Stimulated activated CD4-positive, alpha-beta T cell treated with anti-CD3 and anti-CD28 coated beads, Interleukin-15, amount 100 ng/mL, for 1 hour (primary cell): Measurements from ENCODE around the gene TRPV4.
"Not testable (repeated sequence)": the region's sequence is repeated elsewhere in the genome, so short reads cannot be mapped to it uniquely, and the experiment has no call there.

Experiments
- DNase-seq, 2 donors: peaks; one replicate each; pipeline ENCODE4 v3.0.0-alpha.2; 2020; ENCODE audit warnings: low read depth in 1 of 2, low spot score in 1 of 2

Gene TRPV4

GRCh38 chr12:109833307-109834189, at the start of gene TRPV4:
Gene TRPV4 (minus strand): TSS chr12:109833398. CDS start chr12:109814796, 18,602 bp downstream.
- no peak for DNase-seq

GRCh38 chr12:109881752-109882151, 48.6 kb upstream of the TRPV4 start:
- DNase-seq, result no peak

GRCh38 chr12:109880938-109881337, 47.7 kb upstream of the TRPV4 start:
- no peak for DNase-seq

- DNase-seq, result peak; percentile 86 to 88
These were observed 47.1 kb upstream of the TRPV4 start, which contains the start of gene GLTP for GRCh38 chr12:109880043-109880931. Gene GLTP (minus strand): TSS chr12:109880541. CDS start chr12:109880374, 167 bp downstream.

- DNase-seq, result no peak
These were observed 46.3 kb upstream of the TRPV4 start for GRCh38 chr12:109879351-109880042.

DNA sequence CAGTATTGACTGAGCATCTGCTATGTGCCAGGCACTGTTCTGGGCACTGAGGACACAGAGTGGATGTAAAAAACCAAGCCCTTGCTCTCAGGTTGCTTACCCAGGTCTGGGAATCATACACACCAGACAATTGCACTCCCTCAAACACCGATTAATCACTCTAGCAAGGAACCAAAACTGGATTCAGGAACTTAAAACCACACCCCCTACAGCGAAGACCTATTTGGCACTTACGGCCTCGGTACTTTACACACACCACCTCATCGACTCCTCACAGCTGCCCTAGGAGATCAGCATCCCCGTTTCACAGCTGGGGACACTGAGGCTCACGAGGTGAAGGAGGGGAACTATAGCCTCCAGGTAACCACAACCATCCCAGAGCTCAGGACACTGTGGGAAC, 45.6 kb upstream of the TRPV4 start:
- DNase-seq, result no peak

GRCh38 chr12:109878247-109878625, 45.0 kb upstream of the TRPV4 start:
- no peak for DNase-seq

DNA sequence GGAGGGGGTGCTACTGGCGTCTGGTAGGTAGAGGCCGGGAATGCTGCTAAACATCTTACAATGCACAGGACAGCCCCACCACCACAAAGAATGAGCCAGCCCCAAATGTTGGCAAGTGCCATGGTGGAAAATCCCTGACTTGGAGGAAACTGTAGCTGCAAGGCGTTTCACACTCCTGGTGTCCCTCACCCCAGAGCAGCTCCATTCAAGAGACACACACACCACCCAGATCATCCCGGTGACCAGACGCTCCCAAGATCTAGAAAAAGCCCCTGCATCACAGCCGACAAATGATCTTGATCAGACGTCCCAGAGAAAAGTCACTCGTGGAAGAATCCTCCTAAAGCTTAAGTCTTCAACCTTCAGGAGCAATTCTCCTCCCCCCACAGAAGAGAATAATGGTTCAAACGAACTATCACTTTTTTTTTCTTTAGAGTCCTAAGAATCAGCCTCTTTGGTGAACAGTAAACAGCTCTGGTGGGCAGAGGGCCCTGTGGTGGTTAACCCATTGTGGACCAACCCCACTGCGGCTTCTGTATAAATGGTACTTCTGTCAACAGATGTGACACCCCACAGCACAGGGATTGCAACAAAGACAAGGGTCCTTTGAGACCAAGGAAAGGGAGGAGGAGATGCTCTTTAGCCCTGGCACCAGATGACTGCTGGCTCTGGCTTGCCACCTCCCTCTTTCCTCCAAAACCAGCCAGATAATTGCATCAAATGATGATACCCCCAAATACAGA, 44.5 kb upstream of the TRPV4 start:
- no peak for DNase-seq

- no peak for DNase-seq
These were observed 43.2 kb upstream of the TRPV4 start for GRCh38 chr12:109876406-109876805.

DNA sequence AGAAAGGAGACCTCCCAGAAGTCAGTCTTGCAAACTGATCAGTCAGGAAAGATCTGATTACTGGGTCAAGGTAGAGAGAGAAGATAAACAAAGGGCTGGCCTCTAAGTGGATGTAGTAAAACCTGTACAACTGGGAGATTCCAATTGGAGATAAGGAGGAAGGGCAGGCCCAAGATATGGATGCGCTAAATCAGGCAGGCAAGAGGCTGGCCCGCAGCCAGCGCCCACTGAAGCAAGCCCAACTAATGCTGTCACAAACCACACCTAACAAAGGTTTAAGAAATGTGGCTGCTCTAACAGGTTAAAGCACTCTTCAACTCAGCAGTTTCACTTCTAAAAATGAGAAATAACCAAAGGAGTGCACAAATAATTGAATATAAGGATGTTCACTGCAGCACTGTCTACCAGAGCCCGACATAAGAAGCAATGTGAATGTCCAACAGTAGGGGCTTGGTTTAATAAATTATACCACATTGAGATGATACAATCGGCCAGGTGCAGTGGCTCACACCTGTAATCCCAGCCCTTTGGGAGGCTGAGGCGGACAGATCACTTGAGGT, 42.5 kb upstream of the TRPV4 start:
- no peak for DNase-seq

DNA sequence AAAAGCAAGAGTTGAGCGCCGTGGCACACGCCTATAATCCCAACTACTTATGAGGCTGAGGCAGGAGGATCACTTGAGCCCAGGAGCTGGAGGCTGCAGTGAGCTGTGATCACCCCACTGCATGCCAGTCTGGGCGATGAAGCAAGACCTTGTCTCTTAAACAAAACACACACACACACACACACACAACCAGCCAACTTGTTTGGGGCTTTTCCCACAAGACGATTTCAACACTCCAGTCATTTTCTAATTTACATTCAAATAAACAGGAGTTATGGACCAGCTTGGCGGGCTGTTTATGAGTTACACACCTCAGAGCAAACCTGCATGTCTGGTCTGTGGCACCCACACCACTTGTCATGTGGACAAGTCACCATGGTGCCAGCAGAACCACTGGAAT, 40.5 kb upstream of the TRPV4 start:
- no peak for DNase-seq

GRCh38 chr12:109871668-109872314, 38.6 kb upstream of the TRPV4 start:
- no peak for DNase-seq

DNA sequence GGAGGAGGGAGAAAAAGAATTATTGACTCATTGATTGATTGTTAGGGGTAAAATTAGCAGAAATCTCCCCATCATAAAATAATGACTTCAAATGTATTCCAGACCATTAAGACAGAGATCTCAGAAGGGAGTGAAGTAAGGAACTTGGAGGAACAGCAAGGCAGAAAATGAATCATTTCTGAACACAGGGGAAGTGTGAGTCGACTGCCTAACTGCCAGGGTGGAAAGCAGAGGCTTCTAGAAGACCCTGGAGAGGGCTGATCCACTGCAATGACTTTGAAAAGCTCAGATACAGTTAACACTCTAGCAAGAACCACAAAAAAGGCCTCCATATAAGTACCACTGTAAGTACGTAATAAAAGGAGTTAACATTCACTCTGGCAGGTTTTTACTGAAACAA, 37.5 kb upstream of the TRPV4 start:
- DNase-seq, result no peak

GRCh38 chr12:109868182-109869051, 35.2 kb upstream of the TRPV4 start:
- DNase-seq, result no peak

GRCh38 chr12:109864916-109865315, 31.7 kb upstream of the TRPV4 start:
- no peak for DNase-seq

DNA sequence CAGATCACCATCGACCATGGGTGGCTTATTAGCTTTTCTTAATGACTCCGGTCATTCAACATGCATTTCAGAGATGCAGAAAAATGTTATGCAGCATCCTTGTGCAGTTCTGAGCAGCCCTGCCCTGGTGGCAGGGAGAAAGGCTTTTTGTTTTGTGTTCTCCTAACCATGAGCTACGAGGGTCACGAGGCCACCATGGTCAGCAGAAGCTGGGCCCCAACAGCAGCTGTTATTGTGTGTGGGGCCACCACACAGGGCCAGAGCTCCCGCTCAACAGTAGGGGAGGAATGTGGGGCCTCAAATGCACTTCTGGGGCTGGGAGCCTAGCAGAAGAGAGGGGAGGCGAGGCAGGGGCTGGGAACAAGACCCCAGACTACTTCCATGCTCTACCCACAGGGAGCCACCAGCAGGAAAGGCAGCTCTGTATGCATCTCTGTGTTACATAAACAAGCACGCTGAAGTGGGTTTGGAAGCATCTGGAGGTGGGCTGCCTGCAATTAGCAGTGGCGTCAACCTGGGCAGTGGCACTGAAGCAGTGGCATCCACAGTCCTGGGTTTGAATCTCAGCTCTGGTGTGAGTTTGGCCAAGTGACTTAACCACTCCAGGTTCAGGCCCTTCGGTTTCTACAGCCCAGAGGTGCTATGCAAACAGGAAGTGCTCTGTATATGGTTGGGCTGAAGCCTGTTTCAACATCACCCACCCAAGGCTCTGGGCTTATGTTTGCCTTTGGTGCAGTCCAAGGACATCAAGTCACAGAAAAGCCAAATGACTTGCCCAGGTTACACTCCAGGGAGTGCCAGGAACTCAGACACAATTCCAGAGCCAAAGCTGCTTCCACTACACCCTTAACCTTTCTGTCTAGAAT, 30.9 kb upstream of the TRPV4 start:
- DNase-seq, result no peak

DNA sequence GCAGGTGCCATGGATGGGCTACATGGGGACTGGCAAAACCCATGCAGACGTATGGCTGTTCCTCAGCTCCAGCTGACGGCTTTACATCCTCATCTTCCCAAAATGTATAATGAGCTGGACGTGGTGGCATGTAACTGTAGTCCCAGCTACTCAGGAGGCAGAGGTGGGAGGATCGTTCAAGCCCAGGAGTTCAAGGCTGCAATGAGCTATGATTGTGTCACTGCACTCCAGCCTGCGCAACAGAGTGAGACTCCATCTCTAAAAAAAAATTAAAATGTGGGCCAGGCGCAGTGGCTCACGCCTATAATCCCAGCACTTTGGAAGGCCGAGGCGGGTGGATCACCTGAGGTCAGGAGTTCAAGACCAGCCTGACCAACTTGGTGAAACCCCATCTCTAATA, 29.3 kb upstream of the TRPV4 start:
- DNase-seq, result not testable (repeated sequence)
